WTC11 (cell line): ENCODE data around the gene ADCK2. TPM values are rescaled to one million over a fixed set of nuclear protein-coding genes. Genes with fewer than 3 reads are reported as not detected.

Experiments
- ATAC-seq: fragments of 200-7000 bp; cut with Tn5 transposase; 2 replicates; pipeline ENCODE4 v1.10.0; 2021; ENCODE audit warnings: mild to moderate bottlenecking, moderate library complexity
- CTCF ChIA-PET: fragments of 300-600 bp; sonication (Branson Sonifier 250); formaldehyde crosslinking; loops from one replicate; lab custom pipeline; 2021; ENCODE audit warnings: antibody characterized with exemption; lab: Charles Lee
- POLR2A ChIA-PET: fragments of 350-600 bp; sonication (Branson Sonifier 250); formaldehyde crosslinking; loops from one replicate; lab custom pipeline; 2021; ENCODE audit warnings: antibody characterized with exemption; lab: Charles Lee
- DNase-seq: peaks from one replicate; pipeline ENCODE4 v3.0.0; 2021; ENCODE audit warnings: low spot score
- H3K27ac Mint-ChIP-seq: 2 replicates; pipeline ENCODE4 v1.8.0; 2021; ENCODE audit warnings: mixed read lengths
- H3K27me3 Mint-ChIP-seq: 2 replicates; pipeline ENCODE4 v1.8.0; 2021; ENCODE audit warnings: low read depth, mild to moderate bottlenecking, moderate library complexity, mixed read lengths
- H3K36me3 Mint-ChIP-seq: 2 replicates; pipeline ENCODE4 v1.8.0; 2021; ENCODE audit warnings: mixed read lengths
- H3K4me1 Mint-ChIP-seq: 2 replicates; pipeline ENCODE4 v1.8.0; 2022; ENCODE audit warnings: mixed read lengths
- H3K4me3 Mint-ChIP-seq: 2 replicates; pipeline ENCODE4 v1.8.0; 2021; ENCODE audit warnings: mild to moderate bottlenecking, moderate library complexity, mixed read lengths
- H3K9me3 Mint-ChIP-seq: 2 replicates; pipeline ENCODE4 v1.8.0; 2021; ENCODE audit warnings: mixed read lengths
- ATF1 ChIP-seq: sonication (generic); formaldehyde crosslinking; IDR thresholded peaks from 2 replicates; pipeline ENCODE4 v1.8.1; 2023; ENCODE audit warnings: mild to moderate bottlenecking, moderate library complexity, missing genetic modification reagents
- ELF4 ChIP-seq: sonication (generic); formaldehyde crosslinking; IDR thresholded peaks from 2 replicates; pipeline ENCODE4 v1.8.1; 2022; ENCODE audit warnings: low read depth, mild to moderate bottlenecking, moderate library complexity, missing genetic modification reagents
- EMX1 ChIP-seq: fragments of 250-450 bp; sonication (Bioruptor Pico); IDR thresholded peaks from 2 replicates; pipeline ENCODE4 v1.8.0; 2021; ENCODE audit warnings: mild to moderate bottlenecking
- FOXK1 ChIP-seq: sonication (generic); formaldehyde crosslinking; IDR thresholded peaks from 2 replicates; pipeline ENCODE4 v1.8.0; 2022; ENCODE audit warnings: mild to moderate bottlenecking, moderate library complexity, missing genetic modification reagents
- FOXP1 ChIP-seq: sonication (generic); formaldehyde crosslinking; IDR thresholded peaks from 2 replicates; pipeline ENCODE4 v1.8.0; 2022; ENCODE audit warnings: missing genetic modification reagents, mild to moderate bottlenecking, moderate library complexity, borderline replicate concordance
- GABPB1 ChIP-seq: sonication (generic); formaldehyde crosslinking; IDR thresholded peaks from 2 replicates; pipeline ENCODE4 v1.8.1; 2023; ENCODE audit warnings: mild to moderate bottlenecking, missing genetic modification reagents
- JUN ChIP-seq: sonication (generic); formaldehyde crosslinking; IDR thresholded peaks from 2 replicates; pipeline ENCODE4 v1.8.0; 2023; ENCODE audit warnings: mild to moderate bottlenecking, missing genetic modification reagents
- NFATC4 ChIP-seq: fragments of 250-450 bp; sonication (Bioruptor Pico); IDR thresholded peaks from 2 replicates; pipeline ENCODE4 v1.9.0; 2021; ENCODE audit warnings: mild to moderate bottlenecking
- NR3C1 ChIP-seq: sonication (generic); formaldehyde crosslinking; conservative IDR thresholded peaks from 2 replicates; pipeline ENCODE4 v1.8.1; 2023; ENCODE audit warnings: low read depth, mild to moderate bottlenecking, missing genetic modification reagents
- RELA ChIP-seq: sonication (generic); formaldehyde crosslinking; IDR thresholded peaks from 2 replicates; pipeline ENCODE4 v1.8.1; 2022; ENCODE audit warnings: missing genetic modification reagents, mild to moderate bottlenecking, borderline replicate concordance
- SMAD4 ChIP-seq: sonication (generic); formaldehyde crosslinking; IDR thresholded peaks from 2 replicates; pipeline ENCODE4 v1.8.0; 2022; ENCODE audit warnings: mild to moderate bottlenecking, missing genetic modification reagents
- SP1 ChIP-seq: sonication (generic); formaldehyde crosslinking; conservative IDR thresholded peaks from 2 replicates; pipeline ENCODE4 v1.8.1; 2022; ENCODE audit warnings: missing genetic modification reagents
- TEAD1 ChIP-seq: sonication (generic); formaldehyde crosslinking; IDR thresholded peaks from 2 replicates; pipeline ENCODE4 v1.8.0; 2022; ENCODE audit warnings: mild to moderate bottlenecking, missing genetic modification reagents
- TEAD4 ChIP-seq: sonication (generic); formaldehyde crosslinking; IDR thresholded peaks from 2 replicates; pipeline ENCODE4 v1.8.0; 2022; ENCODE audit warnings: mild to moderate bottlenecking, missing genetic modification reagents
- ZNF121 ChIP-seq: sonication (generic); formaldehyde crosslinking; IDR thresholded peaks from 2 replicates; pipeline ENCODE4 v1.8.0; 2023; ENCODE audit warnings: missing genetic modification reagents
- ZNF232 ChIP-seq: sonication (generic); formaldehyde crosslinking; IDR thresholded peaks from 2 replicates; pipeline ENCODE4 v1.8.0; 2022; ENCODE audit warnings: mild to moderate bottlenecking, missing genetic modification reagents
- ZNF317 ChIP-seq: sonication (generic); formaldehyde crosslinking; IDR thresholded peaks from 2 replicates; pipeline ENCODE4 v1.8.1; 2023; ENCODE audit warnings: low read depth, mild to moderate bottlenecking, moderate library complexity, missing genetic modification reagents, borderline replicate concordance
- ZNF416 ChIP-seq: fragments of 250-450 bp; sonication (Bioruptor Pico); IDR thresholded peaks from 2 replicates; pipeline ENCODE4 v1.9.0; 2021; ENCODE audit warnings: mild to moderate bottlenecking, inconsistent platforms
- total RNA-seq: library from RNA; stranded (reverse); gene quantifications from 3 replicates; pipeline ENCODE4 v1.2.3, GENCODE V29; 2021
- TF ChIP-seq, protein P1 (sequence below): fragments of 250-450 bp; sonication (Bioruptor Pico); conservative IDR thresholded peaks from 2 replicates; pipeline ENCODE4 v1.9.0; 2021; ENCODE audit warnings: mild to moderate bottlenecking
- TF ChIP-seq, protein P2 (sequence below): sonication (generic); formaldehyde crosslinking; IDR thresholded peaks from 2 replicates; pipeline ENCODE4 v1.8.1; 2022; ENCODE audit warnings: low read depth, mild to moderate bottlenecking, moderate library complexity, missing genetic modification reagents, borderline replicate concordance
- TF ChIP-seq, protein P3 (sequence below): sonication (generic); formaldehyde crosslinking; IDR thresholded peaks from 2 replicates; pipeline ENCODE4 v1.8.0; 2022; ENCODE audit warnings: mild to moderate bottlenecking, missing genetic modification reagents
- TF ChIP-seq, protein P4 (sequence below): fragments of 250-450 bp; sonication (Bioruptor Pico); IDR thresholded peaks from 2 replicates; pipeline ENCODE4 v1.9.0; 2021; ENCODE audit warnings: moderate library complexity, mild to moderate bottlenecking, inconsistent platforms, borderline replicate concordance
- TF ChIP-seq, protein P5 (sequence below): sonication (generic); formaldehyde crosslinking; IDR thresholded peaks from 2 replicates; pipeline ENCODE4 v1.8.1; 2023; ENCODE audit warnings: mild to moderate bottlenecking, missing genetic modification reagents, moderate library complexity
- TF ChIP-seq, protein P6 (sequence below): sonication (generic); formaldehyde crosslinking; IDR thresholded peaks from 2 replicates; pipeline ENCODE4 v1.8.0; 2022; ENCODE audit warnings: mild to moderate bottlenecking, missing genetic modification reagents
- TF ChIP-seq, protein P7 (sequence below): sonication (generic); formaldehyde crosslinking; IDR thresholded peaks from 2 replicates; pipeline ENCODE4 v1.8.1; 2023; ENCODE audit warnings: mild to moderate bottlenecking, missing genetic modification reagents, moderate library complexity

ADCK2 gene
- total RNA-seq, 1 experiment from 2014 or later, result 12.7 TPM

DNA sequence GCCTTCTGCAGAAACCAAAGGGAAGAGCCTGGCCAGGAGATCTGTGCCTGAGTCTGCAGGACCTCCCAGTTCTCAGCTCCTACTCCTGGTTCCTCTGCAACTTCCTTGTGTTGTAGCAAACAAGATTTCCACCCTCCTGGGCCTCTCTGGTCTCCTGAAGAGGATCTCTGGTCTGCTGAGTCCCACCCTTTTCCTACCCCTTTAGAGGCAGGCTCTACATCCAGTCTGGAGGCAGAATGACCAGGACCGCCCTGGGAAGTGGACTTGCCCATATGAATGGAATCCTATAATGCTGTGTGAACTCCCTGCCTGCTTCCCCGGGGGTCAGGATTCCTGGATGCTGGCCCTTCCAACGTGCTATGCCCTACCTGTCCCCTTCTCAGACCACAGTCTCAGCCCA lies 35.3 kb upstream of the ADCK2 start:
- no peak overlapping the region for H3K4me3 Mint-ChIP-seq
- DNase-seq, result no peak
- H3K27ac Mint-ChIP-seq, result no peak overlapping the region
- CTCF ChIA-PET, result interaction anchor here (0.5 to 2.1 kb wide), 4 partner anchors 9 to 119 kb away, joined by 3 to 12 read pairs (median 6); no protein-coding TSS in a partner anchor
- no peaks in the 10 kb centered on the region for H3K36me3 Mint-ChIP-seq
- TF ChIP-seq FOXK1 (CRISPR knock-in tag) (no peak), JUN (CRISPR knock-in tag) (no peak), SMAD4 (CRISPR knock-in tag) (no peak), ELF4 (CRISPR knock-in tag) (no peak), FOXP1 (CRISPR knock-in tag) (no peak), RELA (no peak), ZNF232 (CRISPR knock-in tag) (no peak), EMX1 (CRISPR knock-in tag) (no peak), GABPB1 (CRISPR knock-in tag) (no peak), NFATC4 (CRISPR knock-in tag) (no peak), TEAD1 (no peak), SP1 (no peak)
- TF ChIP-seq, protein P1, sequence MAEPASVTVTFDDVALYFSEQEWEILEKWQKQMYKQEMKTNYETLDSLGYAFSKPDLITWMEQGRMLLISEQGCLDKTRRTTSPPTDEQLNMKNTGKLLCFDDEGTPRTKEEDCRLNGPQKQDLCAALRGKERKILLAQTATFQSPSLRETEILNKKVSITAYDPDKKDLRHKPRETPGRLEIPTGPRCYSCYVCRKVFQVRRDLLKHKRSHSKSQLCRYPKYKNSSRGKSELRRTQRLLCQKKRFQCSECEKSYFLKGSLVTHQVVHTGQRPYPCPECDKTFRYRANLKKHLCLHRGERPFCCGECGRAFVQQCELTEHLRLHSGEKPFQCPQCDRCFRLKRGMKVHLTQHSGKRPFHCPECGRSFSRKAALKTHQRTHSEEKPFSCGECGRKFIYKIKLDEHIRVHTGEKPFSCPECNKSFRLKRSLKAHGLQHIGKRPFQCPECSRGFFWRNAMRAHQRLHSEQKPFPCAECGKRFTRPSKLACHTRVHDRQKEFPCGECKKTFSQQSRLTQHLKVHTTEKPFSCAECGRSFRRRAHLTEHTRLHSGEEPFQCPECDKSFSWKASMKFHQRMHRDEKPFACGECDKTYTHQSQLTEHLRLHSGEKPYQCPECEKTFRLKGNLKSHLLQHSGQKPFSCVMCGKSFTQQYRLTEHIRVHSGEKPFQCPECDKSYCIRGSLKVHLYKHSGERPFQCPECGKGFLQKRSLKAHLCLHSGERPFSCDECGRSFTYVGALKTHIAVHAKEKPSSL (CRISPR knock-in tag), result no peak
- TF ChIP-seq, protein P2, sequence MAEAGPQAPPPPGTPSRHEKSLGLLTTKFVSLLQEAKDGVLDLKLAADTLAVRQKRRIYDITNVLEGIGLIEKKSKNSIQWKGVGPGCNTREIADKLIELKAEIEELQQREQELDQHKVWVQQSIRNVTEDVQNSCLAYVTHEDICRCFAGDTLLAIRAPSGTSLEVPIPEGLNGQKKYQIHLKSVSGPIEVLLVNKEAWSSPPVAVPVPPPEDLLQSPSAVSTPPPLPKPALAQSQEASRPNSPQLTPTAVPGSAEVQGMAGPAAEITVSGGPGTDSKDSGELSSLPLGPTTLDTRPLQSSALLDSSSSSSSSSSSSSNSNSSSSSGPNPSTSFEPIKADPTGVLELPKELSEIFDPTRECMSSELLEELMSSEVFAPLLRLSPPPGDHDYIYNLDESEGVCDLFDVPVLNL (CRISPR knock-in tag), result no peak
- TF ChIP-seq, protein P3, sequence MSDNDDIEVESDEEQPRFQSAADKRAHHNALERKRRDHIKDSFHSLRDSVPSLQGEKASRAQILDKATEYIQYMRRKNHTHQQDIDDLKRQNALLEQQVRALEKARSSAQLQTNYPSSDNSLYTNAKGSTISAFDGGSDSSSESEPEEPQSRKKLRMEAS (CRISPR knock-in tag), result no peak
- TF ChIP-seq, protein P4, sequence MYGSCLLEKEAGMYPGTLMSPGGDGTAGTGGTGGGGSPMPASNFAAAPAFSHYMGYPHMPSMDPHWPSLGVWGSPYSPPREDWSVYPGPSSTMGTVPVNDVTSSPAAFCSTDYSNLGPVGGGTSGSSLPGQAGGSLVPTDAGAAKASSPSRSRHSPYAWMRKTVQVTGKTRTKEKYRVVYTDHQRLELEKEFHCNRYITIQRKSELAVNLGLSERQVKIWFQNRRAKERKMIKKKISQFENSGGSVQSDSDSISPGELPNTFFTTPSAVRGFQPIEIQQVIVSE (CRISPR knock-in tag), result no peak
- peaks cover 47% of the 10 kb centered on the region for H3K4me1 Mint-ChIP-seq
- ATAC-seq, result no peak
- H3K9me3 Mint-ChIP-seq, result no peaks in the 10 kb centered on the region
- H3K27me3 Mint-ChIP-seq, result peaks cover 30% of the 10 kb centered on the region
- POLR2A ChIA-PET, result no interaction called here

DNA sequence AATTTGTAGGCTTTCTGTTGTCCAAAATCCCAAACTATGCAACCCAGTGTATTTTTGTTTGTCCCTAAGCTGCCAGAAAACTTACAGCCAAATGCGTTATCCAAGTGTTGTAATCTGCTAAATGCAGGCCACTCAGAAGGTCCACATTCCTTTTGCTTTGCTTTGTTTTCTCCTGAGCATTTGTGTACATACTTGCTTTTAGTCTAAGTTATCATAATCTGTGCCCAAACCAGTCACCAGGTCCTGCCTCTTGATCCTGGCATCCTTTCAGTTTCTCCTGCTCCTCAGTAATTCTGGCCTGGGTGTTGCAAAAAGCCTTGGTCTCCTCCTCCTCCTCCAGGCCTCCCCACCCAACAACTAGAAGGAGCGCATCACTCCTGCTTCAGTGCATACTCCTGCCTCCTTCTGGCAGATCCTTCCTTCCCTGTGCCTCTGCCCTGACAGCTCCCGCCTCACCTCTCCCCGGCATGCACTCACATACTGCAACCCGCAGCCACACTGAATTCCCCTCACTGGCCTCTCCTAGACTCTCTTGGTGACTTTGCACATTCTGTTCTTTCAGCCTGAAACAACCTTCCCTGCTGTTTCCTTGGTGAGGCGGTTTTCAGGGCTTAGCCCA lies 34.5 kb upstream of the ADCK2 start:
- no peaks in the 10 kb centered on the region for H3K36me3 Mint-ChIP-seq
- DNase-seq (peak; percentile 40), ATAC-seq (peak; percentile 46)
- ChIA-PET CTCF (interaction anchor here (0.5 to 2.1 kb wide), 7 partner anchors 9 to 130 kb away, joined by 3 to 12 read pairs (median 3); no protein-coding TSS in a partner anchor), POLR2A (no interaction called here)
- no peaks in the 10 kb centered on the region for H3K9me3 Mint-ChIP-seq
- H3K4me3 Mint-ChIP-seq, result peak overlapping the region; percentile 97; the same call in 1 of the 2 replicates
- peak overlapping the region; percentile 9; the same call in 1 of the 2 replicates for H3K27ac Mint-ChIP-seq
- H3K4me1 Mint-ChIP-seq, result peaks cover 47% of the 10 kb centered on the region
- H3K27me3 Mint-ChIP-seq, result peaks cover 37% of the 10 kb centered on the region
- TF ChIP-seq TEAD4 (CRISPR knock-in tag), result no peak
- TF ChIP-seq NR3C1 (CRISPR knock-in tag), result no peak
- no peak for TF ChIP-seq SMAD4 (CRISPR knock-in tag)
- TF ChIP-seq ZNF416 (CRISPR knock-in tag), result no peak
- TF ChIP-seq, protein P5, sequence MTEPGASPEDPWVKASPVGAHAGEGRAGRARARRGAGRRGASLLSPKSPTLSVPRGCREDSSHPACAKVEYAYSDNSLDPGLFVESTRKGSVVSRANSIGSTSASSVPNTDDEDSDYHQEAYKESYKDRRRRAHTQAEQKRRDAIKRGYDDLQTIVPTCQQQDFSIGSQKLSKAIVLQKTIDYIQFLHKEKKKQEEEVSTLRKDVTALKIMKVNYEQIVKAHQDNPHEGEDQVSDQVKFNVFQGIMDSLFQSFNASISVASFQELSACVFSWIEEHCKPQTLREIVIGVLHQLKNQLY (CRISPR knock-in tag), result no peak
- no peak for TF ChIP-seq ZNF317
- no peak for TF ChIP-seq ATF1 (CRISPR knock-in tag)
- TF ChIP-seq ZNF121 (CRISPR knock-in tag), result no peak
- TF ChIP-seq, protein P6, sequence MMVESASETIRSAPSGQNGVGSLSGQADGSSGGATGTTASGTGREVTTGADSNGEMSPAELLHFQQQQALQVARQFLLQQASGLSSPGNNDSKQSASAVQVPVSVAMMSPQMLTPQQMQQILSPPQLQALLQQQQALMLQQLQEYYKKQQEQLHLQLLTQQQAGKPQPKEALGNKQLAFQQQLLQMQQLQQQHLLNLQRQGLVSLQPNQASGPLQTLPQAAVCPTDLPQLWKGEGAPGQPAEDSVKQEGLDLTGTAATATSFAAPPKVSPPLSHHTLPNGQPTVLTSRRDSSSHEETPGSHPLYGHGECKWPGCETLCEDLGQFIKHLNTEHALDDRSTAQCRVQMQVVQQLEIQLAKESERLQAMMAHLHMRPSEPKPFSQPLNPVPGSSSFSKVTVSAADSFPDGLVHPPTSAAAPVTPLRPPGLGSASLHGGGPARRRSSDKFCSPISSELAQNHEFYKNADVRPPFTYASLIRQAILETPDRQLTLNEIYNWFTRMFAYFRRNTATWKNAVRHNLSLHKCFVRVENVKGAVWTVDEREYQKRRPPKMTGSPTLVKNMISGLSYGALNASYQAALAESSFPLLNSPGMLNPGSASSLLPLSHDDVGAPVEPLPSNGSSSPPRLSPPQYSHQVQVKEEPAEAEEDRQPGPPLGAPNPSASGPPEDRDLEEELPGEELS (CRISPR knock-in tag), result no peak
- TF ChIP-seq, protein P7, sequence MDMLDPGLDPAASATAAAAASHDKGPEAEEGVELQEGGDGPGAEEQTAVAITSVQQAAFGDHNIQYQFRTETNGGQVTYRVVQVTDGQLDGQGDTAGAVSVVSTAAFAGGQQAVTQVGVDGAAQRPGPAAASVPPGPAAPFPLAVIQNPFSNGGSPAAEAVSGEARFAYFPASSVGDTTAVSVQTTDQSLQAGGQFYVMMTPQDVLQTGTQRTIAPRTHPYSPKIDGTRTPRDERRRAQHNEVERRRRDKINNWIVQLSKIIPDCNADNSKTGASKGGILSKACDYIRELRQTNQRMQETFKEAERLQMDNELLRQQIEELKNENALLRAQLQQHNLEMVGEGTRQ (CRISPR knock-in tag), result no peak
